HEK293 (cell line): Measurements from ENCODE around the gene UST.
"Not testable (repeated sequence)": the region's sequence is repeated elsewhere in the genome, so short reads cannot be mapped to it uniquely, and the experiment has no call there.

Experiments used
- CTCF ChIP-seq: fragments of 450-650 bp; formaldehyde crosslinking; IDR thresholded peaks from 2 replicates; pipeline ENCODE4 v1.5.1; 2016; ENCODE audit warnings: missing biosample characterization, missing genetic modification characterization
- KLF8 ChIP-seq: fragments of 450-650 bp; formaldehyde crosslinking; IDR thresholded peaks from 2 replicates; pipeline ENCODE4 v1.5.1; 2016; ENCODE audit warnings: missing biosample characterization, missing genetic modification characterization
- ZNF792 ChIP-seq: fragments of 450-650 bp; formaldehyde crosslinking; IDR thresholded peaks from 2 replicates; pipeline ENCODE4 v1.5.1; 2016; ENCODE audit warnings: missing biosample characterization, missing genetic modification characterization
- TF ChIP-seq, protein P1 (sequence below): fragments of 450-650 bp; formaldehyde crosslinking; optimal IDR thresholded peaks from 2 replicates; pipeline ENCODE3; 2016; ENCODE audit warnings: missing biosample characterization, mild to moderate bottlenecking, missing genetic modification characterization

GRCh38 chr6:148755379-148755778, 8.5 kb downstream of the UST start:
- not testable (repeated sequence) for TF ChIP-seq CTCF, KLF8, ZNF792 (tag by site-specific recombination)
- TF ChIP-seq, protein P1, sequence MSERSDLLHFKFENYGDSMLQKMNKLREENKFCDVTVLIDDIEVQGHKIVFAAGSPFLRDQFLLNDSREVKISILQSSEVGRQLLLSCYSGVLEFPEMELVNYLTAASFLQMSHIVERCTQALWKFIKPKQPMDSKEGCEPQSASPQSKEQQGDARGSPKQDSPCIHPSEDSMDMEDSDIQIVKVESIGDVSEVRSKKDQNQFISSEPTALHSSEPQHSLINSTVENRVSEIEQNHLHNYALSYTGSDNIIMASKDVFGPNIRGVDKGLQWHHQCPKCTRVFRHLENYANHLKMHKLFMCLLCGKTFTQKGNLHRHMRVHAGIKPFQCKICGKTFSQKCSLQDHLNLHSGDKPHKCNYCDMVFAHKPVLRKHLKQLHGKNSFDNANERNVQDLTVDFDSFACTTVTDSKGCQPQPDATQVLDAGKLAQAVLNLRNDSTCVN: not testable (repeated sequence)
